Measurements from ENCODE around the gene CTU2.

- no peak for TF ChIP-seq CTCF (IDR thresholded peaks at IDR 0.05)
- no peak for TF ChIP-seq POLR2A (IDR thresholded peaks at IDR 0.05)
Observed at GRCh38 chr16:88658714-88659113, 47.6 kb upstream of the CTU2 start.

Data from esophagus squamous epithelium (tissue), 4 donors.